C1 segment of cervical spinal cord (tissue), 14 donors: ENCODE measurements around the gene NRG2.

Experiments used
- DNase-seq, 14 donors: peaks; one replicate each; lab custom pipeline; 2025; lab: John Stamatoyannopoulos, UW

The NRG2 gene

DNA sequence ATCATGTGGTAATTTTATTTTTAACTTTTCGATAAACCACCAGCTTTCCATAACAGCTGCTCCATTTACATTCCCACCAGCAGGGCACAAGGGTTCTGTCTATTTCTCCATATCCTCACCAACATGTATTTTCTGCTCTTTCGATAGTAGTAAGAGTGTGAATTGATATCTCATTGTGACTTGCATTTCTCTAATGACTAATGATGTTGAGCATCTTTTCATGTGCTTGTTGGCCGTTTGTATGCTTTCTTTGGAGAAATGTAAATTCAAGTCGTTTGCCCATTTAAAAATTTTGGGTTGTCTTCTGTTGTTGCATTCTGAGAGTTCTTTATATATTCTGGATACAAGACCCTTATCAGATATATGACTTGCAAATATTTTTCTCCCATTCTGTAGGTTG, 201.6 kb downstream of the NRG2 start:
- DNase-seq, result no peak

DNA sequence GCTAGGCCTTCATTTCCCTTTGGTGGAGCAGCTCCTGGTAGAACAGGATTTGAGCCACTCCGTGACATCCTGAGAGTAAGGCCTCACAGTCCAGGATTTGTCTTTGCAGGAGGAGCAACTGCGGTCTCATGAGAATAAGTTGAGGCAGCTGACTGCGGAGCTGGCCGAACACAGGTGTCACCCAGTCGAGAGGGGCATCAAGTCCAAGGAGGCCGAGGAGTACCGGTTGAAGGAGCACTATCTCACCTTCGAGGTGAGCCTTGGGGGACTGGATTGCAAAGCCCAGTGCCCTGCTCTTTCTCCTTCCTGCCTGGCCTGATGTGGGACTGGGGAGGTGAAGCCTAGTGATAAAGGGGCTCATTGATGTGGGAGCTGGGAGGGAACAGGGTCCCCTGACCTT, 203.2 kb downstream of the NRG2 start:
- DNase-seq, result no peak

DNA sequence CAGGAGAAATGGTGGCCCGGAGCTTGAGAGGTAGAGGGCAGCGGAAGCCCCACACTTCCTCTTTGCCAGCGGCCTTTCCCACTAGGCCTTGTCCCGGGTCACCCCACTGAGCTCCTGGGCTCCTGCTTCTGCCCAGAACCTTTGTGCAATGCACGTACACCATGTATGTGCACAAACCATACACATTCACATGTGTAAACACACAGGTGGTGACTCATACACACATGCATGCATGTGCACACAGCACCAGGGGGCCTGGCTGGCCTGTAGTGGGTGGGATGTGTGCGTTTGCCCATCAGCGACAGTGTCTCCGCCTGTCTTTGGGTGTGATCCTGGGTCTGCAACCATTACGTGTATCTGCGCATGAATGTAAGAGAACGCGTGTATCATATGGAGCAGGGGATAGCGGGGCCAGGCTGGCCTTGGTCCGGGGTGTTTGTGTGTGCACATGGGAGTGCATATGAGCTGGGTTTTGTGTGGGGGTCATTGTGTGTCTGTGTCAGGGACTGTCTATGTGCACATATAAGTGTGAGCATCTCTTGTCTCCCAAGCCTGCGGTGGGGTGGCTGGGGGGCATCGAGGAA, 203.8 kb downstream of the NRG2 start:
- no peak for DNase-seq

DNA sequence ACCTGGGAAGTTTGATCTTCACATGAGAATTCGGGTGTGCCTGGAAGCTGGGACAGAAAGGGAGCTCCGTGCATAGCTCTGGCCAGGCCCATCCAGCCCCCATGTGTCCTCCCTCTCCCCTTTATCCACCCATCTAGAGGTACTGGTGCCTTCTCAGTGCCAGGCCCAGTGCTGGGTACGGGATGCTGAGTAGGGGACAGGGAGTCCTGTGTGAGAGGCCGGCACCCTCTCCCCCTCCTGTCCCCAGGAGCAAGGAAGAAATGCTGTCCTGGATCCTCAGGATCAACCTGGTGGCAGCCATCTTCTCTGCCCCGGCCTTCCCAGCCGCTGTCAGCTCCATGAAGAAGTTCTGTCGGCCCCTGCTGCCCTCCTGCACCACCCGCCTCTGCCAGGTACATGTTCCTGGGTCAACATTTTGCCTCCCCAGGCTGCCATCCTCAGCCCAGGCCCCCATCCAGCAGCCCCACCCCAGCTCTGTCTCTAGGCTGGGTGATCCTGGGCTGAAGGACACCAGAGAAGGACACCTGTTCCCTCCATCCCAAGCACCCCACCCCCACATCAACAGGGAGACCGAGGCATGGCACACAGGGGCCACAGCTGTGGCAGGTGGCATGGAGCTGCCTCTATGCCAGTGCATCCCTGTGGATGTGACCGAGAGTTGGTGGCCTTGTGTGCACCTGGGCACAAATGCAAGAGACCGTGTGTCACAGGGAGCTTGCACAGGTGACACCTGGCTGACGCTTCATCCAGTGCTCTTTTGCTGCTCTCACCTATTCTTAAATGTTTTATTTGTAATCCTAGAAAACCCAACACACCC, 204.5 kb downstream of the NRG2 start:
- DNase-seq, result no peak

DNA sequence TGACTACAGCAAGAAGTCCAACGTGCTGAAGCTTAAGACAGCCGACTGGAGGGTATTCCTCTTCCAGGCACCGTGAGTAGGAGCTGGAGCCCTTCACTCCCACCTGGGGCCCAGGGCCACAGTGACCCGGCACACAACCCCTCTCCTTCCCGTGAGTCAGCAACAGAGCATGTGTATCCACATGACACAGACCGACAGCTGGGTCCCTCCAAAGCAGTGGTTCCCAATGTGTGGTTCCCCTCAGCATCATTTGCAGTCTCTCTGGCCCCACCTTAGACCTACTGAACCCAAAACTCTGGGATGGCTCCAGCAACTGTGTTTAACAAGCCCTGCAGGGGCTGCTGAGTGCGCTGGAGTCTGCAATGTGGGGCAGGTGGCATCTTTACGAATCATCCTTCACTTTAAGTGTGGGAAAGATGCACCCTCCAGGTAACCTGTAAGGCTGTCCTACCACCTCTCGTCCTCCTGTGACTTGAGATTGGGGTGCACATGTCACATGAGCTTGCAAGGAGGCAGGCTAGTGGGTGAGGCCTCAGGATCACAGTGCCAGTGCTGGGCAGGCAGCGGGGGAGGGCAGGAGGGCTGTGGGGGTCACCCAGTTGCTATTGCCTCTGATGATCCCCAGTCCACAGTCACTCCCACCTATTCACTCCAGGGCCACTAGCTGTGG, 205.3 kb downstream of the NRG2 start:
- DNase-seq, result no peak

DNA sequence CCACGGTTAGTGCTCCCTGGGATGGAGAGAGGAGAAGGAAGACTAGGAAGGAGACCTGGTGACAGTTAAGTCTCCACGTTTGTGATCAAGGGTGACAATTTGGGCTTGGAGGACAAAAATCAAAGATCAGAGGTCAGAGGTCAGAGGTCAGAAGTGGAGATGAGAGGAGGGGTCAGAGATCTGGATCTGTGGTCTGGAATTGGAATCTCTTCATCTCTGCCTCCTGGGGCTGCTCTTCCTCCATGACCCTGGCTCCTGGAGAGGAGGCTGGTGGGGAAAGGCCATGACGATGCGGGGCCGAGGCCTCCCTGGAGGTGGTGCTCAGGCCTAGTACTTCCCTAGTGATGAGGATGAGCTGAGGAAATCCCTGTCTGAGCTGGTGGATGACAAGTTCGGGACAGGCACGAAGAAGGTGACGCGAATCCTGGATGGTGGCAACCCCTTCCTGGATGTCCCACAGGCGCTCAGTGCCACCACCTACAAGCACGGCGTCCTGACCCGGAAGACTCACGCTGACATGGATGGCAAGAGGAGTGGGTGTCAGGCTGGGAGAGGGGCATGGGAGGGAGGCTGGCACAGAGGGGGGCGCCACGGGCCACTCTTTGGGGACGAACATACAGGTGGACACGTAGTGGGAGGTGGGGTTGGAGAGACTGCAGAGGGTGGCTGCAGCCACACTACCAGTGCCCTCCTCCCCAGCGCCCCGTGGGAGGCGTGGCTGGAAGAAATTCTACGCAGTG, 206.5 kb downstream of the NRG2 start:
- DNase-seq, result no peak

DNA sequence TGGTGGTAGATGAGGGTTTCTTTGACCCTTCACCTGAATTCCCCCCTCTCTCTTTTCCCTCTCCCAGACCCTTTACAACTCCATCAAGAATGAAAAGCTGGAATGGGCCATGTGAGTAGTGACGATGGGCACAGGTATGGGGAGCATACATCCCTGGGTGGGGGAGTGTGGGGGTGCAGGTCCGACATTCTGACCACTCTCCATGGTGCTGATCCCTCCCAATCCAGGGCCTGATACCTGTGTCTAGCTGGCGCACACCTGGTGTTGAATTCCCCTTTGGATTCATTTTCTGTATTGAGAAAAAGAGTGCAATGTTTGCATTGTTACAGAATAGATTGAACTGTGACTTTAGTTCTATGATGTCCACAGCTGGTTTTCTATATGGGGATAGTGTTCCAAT, 207.4 kb downstream of the NRG2 start:
- no peak for DNase-seq

DNA sequence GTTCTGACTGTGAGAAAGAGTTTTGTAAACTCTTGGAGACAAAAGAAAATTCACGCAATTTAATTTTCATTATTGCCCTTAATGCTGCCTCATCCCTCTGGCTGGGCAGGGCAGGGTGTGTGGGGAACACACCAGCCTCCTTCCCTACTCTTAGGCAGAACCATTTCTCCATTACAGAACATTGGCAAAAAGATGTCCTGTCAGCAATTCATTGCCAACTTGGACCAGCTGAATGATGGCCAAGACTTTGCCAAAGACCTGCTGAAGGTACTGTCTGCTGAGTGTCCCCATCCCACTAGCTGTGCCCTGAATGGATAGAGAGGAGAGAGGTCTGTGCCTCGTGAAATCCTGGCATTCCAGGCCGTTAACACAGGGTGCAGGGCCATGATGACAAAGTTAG, 209.6 kb downstream of the NRG2 start:
- no peak for DNase-seq

DNA sequence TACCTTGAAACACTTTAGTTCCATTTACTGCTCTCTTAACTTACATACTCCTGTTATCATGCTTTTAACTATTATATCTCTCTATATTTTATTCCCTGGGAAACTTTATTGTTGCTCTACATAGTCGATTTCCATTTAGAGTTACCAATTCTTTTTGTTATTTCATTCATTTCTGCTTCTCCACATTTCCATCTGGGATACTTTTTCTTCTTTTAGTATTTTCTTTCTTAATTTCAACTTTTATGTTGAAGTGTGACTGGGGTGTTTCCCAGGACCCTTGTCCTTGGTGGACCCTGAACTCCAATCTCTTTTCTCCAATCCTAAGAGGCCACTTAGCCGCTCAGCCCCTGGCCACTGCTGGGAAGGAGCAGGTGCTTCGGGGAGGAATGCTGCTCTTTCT, 211.5 kb downstream of the NRG2 start:
- DNase-seq, result no peak

DNA sequence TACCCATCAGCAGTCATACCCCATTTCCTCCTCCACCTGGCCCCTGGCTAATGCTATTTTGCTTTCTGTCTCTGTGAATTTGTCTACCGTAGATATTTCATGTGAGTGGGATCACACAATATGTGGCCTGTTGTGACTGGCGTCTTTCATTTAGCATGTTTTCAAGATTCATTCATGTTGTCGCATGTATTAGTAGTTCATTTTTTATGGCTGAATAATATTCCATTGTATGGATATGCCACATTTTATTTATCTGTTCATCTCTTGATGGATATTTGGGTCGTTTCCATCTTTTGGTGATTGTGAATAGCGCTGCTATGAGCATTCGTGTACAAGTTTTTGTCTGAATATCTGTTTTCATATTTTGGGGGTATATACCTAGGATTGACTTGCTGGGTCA, 213.6 kb downstream of the NRG2 start:
- DNase-seq, result no peak

DNA sequence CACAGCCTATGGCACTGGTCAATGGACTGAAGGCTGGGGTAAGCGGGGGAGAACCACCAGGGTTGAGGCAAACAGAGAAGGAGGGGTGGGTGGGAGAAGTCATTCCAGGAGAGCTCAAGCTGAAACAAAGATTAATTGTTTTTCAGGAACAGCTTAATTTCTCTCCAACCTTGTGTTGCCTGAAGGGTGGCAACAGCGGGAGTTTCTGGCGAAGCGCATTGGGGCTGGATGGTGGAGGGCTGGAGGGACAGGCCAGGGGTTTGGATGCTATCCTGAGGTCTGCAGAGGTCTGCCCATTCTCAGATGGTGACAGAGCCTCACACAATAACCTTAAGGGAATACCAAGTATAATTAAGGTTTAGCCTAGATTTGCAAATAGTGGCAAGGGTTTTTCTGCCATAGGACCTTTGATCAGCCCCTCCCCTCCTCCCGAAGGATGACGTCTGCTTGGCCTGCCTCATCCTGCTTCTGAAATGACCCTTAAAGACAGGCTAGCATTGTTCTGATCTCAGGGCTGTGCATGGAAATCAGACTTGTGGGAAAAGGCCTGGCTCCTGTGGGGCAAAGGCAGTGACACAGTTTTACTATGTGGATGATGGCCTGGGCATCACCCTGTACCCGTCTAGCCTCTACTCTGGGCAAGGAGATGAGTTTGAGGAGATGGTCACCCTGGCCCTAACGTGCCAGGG, 214.7 kb downstream of the NRG2 start:
- DNase-seq, result peak in 9 of 14 donors; percentile 28 to 88 (median 69)

DNA sequence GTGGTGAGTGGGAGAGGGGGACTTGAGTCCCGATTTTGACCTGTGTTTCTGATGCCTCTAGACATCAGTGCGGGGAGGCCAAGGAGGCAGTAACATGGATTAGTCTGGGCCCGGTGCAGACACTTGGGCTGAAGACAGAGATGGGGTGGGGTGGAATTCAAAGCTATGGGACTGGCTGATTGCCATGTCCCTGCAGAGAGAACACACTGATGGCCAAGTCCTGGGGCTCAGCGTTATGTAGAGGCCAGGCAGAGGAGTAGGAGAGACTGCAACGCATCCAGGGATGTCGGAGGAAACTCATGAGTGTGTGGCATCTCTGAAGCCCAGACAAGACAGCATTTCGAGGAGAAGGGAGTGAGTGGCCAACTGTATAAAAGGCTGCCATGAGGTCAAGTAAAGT, 217.4 kb downstream of the NRG2 start:
- no peak for DNase-seq

DNA sequence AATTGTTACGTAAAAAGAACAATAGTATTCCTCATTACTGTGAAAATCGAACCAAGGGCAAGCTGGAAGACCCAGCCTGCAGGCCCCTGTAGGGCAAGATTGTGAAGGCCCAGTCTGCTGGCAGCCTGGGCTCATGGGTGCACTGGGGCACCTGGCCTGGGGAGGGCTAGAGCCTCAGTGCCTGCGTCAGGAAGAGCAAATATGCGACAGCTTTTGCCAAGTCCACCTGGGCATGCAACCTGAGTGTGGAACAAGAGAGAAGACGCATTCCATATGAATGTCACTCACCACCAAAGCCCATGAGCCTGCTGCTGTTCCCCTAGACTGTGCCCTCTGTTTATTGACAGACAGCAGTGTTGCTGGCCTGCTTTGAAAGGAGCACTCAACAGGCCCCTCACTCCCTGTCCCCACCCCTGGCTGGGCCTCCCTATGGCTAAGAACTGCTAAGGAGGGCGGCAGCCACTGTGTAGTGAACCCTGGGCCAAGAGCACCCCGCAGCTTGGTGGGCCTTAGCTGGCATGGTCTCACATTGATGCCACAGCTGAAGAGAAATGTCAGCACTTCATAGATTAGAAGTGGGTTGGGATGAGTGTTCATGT, 219.2 kb downstream of the NRG2 start:
- no peak for DNase-seq

DNA sequence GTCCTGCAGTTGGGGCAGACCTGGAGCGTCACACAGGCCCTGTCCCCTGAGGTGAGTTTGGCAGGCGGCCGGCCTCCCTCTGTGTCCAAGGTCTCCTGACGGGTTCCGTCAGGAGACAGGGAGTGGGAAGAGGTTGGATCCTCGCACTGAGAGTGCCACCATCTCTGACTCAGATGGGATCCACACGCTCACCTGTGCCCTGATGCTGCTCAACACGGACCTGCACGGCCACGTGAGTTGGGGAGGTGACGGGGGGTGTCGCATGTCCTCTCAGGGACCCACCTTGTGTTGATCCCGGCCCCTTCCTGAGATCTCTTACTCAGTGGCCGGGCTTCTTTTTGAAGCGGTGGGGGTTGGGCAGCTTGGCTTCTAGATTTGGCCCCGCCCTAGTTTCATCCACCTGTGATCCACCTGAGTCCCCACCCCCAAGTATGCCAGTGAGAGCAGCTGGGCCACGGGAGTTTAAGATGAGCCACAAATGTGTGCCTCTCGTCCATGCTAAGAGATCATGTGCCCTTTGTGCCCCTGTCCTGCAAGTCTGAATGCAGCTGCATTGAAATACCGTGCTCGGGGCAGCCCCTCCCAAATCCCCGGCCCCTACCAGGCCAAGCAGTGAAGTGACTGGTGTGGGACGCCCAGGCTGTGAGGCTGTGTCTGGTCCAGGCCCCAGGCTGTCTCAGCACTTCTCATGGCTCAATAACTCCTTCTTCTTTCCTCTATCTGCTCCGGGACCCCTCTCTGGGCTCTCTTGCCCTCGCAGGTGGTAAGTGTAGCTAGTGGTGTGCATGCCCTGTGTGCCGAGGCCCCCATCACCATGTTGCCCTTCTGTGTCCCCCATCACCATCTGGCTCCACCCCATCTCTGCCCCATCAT, 220.3 kb downstream of the NRG2 start:
- no peak for DNase-seq

DNA sequence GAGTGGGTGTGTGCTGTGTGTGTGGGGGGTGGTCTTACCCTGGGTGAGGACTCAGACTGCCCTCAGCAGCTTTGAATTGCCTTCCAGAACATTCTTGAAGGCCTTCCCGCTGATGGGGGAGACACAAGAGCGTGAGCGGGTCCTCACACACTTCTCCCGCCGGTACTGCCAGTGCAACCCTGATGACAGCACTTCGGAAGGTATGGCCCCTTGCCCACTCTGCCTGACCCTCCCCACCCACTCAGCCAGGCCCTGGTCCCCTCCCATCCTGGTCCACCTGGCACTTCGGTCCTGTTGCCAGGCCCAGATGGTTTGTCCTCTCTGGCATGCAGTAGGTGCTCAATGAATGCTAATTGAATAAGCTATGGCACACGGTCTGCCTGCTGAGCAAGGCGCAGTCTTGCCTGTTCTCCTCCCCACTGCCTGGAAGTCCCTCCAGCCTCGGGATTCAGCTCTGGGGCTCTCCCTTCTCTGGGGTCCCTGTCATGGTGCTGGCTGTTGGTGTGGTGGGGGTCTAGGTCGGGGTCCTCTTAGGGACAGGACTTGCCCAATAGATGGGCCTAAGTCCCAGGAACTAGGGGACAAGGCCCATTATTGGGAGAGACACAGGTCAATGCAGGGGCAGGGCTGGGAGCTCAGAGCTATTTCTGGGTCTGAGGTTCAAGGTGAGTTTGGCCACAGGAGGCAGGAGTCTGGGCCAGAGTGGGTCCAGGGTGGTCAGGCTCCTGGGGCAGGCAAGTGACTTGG, 221.1 kb downstream of the NRG2 start:
- DNase-seq, result no peak

DNA sequence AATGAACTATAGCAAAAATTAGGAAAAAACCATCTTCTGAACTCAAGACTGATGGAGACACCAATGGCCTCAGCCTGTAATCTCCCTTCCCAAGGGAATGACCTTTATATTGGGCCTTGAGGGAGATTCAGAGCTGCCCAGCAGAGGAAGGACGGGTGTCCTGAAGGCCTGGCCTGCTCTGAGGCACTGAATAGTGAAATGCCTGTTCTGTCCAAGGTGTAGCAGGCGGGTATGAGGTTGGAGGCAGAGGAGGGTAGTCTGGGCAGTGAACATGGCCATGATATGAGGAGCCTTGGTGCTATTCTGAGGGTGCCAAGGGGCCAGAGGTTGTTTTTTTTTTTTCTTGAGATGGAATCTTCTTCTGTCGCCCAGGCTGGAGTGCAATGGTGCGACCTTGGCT, 222.5 kb downstream of the NRG2 start:
- no peak for DNase-seq

DNA sequence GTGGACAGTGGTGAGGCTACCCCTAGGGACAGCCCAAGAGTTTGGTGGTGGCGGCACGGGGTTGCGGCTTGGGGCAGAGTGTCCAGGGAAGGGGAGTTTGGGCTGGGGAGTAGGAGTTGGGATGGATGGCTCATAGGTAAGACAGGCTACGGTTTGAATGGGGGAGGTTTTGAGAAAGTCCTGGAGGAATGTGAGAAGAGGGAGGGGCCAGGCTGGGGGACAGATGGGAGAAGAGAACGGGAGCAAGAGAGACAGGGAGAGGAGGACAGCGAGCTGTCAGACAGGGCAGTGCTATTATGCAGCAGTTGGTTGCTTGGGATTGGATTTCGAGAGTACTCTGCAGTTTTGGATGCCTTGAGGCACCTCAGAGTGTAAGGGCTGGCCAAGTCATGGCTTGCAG, 223.0 kb downstream of the NRG2 start:
- DNase-seq, result no peak

DNA sequence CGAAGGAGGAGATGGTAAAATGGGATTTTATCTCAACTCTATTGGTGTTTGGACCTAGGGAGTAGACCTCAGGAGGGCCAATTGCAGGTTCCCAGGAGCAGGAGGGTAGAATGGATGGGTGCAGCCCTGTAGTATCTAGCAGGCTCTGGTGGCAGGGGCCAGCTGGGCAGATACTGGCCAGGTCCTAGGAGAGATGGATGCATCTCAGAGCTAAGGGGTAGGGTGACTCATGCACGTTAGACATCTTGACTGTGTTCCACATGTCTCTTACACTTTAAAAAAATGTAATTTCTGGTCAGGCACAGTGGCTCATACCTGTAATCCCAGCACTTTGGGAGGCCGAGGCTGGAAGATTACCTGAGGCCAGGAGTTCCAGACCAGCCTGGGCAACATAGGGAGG, 225.1 kb downstream of the NRG2 start:
- no peak for DNase-seq

DNA sequence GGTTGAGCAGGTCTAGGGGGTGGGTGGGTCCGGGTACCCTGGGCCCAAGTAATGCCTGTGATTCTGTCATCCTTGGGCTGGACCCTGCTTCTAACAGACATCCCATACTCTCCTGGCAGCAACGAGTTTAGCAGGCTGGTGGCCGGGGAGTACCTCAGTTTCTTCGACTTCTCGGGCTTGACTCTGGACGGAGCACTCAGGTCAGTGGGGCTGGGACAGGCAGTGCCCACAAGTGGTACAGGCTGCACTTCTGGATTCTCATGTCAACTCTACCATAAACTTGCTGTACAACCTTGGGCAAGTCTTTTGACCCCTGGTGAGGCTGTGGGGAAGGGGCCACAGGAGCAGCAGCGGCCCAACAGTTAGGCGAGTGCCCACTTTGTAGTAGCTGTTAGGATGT, 225.7 kb downstream of the NRG2 start:
- DNase-seq, result no peak

DNA sequence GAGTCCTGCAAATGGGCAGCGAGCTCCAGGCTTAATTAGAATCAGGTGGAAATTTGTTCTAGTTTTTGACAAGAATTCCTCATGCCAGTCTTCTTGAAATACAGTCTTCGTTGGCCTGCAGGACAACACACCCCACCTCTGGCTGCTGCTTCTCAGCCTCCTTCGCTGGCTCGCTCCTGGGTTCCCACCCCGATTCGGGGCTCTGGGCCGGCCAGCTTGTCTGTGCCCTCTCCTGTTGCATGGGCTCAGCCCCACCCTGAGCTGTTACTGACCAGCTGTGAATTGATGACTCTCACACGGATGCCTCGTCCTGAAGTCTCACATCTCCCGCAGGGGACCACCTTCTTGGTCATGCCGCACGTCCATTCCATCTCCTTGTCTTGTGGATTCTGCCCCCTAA, 226.5 kb downstream of the NRG2 start:
- no peak for DNase-seq
